ENCODE measurements around the gene NKX6-2. TPM values are rescaled to one million over a fixed set of nuclear protein-coding genes. Genes with fewer than 3 reads are reported as not detected.

The NKX6-2 gene
- total and polyA plus RNA-seq, 4 donors: 0.06 to 0.11 TPM; not detected in 2

DNA sequence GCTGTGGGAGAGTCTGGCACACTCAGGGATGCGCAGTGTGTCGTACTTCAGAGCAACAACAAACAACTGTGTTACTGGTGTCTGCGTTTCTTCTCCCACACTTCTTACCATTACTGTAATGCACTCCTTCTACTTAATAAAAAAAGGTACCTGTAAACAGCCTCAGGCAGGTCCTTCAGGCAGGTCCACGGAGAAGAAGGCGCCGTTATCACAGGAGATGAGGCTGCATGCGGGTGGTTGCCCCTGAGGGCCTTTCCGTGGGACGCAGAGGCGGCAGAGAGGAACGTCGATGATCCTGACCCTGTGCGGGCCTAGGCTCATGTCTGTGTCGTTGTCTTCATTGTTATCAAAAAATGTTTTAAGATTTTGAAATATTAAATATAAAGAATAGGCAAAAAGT is 29.4 kb downstream of the NKX6-2 start:
- H3K4me3 ChIP-seq: no peak overlapping the region
- TF ChIP-seq, protein P1, sequence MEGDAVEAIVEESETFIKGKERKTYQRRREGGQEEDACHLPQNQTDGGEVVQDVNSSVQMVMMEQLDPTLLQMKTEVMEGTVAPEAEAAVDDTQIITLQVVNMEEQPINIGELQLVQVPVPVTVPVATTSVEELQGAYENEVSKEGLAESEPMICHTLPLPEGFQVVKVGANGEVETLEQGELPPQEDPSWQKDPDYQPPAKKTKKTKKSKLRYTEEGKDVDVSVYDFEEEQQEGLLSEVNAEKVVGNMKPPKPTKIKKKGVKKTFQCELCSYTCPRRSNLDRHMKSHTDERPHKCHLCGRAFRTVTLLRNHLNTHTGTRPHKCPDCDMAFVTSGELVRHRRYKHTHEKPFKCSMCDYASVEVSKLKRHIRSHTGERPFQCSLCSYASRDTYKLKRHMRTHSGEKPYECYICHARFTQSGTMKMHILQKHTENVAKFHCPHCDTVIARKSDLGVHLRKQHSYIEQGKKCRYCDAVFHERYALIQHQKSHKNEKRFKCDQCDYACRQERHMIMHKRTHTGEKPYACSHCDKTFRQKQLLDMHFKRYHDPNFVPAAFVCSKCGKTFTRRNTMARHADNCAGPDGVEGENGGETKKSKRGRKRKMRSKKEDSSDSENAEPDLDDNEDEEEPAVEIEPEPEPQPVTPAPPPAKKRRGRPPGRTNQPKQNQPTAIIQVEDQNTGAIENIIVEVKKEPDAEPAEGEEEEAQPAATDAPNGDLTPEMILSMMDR (IDR thresholded peaks at IDR 0.05; ENCODE audit: control extremely low read depth, extremely low read depth): no peak
- ATAC-seq (ENCODE audit: insufficient read depth, low FRiP score): no peak
- H3K27me3 ChIP-seq (ENCODE audit: control insufficient read depth in 3 of 3, insufficient read depth in 3 of 3, low read length in 2 of 3): no peaks in the 10 kb centered on the region
- no peak for DNase-seq
- no peaks in the 10 kb centered on the region for H3K4me1 ChIP-seq (ENCODE audit: control insufficient read depth in 5 of 5, insufficient read depth in 5 of 5, low read length in 5 of 5)
- no peak overlapping the region for H3K9ac ChIP-seq (ENCODE audit: insufficient read depth in 1 of 2, low read length in 2 of 2)
- peaks cover 0 to 36% (median 20%) of the 10 kb centered on the region in 4 donors for H3K36me3 ChIP-seq (ENCODE audit: control insufficient read depth in 4 of 4, insufficient read depth in 4 of 4, low read length in 4 of 4)
- 96 to 98% methylated on average over 14 of the region's 14 CpGs for whole genome bisulfite sequencing, 2 donors
- H3K9me3 ChIP-seq (ENCODE audit: control insufficient read depth in 4 of 4, insufficient read depth in 3 of 4, low read length in 3 of 4): peaks cover 0 to 5% (median 2%) of the 10 kb centered on the region in 4 donors
- H3K27ac ChIP-seq (ENCODE audit: low read depth in 1 of 2, low read length in 1 of 2): no peak overlapping the region

DNA sequence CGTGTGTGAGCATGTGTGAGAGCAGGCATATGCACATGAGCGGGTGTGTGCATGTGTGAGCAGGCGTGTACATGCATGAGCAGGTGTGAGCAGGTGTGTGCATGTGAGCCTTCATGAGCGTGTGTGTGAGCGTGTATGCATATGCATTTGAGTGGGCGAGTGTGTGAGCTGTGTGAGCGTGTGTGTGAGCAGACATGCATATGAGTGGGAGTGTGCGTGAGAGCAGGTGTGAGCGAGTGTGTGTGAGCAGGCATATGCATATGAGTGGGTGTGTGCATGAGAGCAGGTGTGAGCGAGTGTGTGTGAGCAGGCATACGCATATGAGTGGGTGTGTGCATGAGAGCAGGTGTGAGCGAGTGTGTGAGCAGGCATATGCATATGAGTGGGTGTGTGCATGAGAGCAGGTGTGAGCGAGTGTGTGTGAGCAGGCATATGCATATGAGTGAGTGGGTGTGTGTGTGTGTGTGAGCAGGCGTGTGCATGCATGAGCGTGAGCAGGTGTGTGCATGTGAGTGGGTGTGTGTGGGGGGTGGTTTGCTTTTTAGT is 30.7 kb downstream of the NKX6-2 start:
- H3K27me3 ChIP-seq (ENCODE audit: control insufficient read depth in 3 of 3, insufficient read depth in 3 of 3, low read length in 2 of 3): no peaks in the 10 kb centered on the region

DNA sequence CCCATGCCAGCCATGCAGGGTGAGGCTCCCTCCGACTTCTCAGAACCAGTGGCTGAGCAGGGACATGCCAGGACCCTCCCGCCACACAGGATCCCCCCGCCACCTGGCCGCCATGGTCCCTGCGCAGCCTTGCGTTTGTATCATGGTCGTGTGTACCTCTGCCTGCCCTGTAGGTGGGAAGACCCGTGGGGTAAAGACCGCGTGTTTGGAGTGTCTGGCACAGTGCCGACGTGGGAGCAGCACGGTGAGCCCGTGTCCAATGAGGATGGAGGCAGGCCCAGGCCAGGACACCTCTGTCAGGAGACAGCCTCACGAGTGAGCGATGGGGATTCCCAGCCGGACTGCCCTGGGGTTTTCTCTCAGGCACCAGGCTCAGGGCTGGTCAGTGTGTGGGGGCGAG is 31.9 kb downstream of the NKX6-2 start:
- no peak overlapping the region for H3K27ac ChIP-seq (ENCODE audit: low read depth in 1 of 2, low read length in 1 of 2)
- no peaks in the 10 kb centered on the region for H3K27me3 ChIP-seq (ENCODE audit: control insufficient read depth in 3 of 3, insufficient read depth in 3 of 3, low read length in 2 of 3)
- DNase-seq (no peak), ATAC-seq (ENCODE audit: insufficient read depth, low FRiP score) (no peak)
- no peaks in the 10 kb centered on the region for H3K4me1 ChIP-seq (ENCODE audit: control insufficient read depth in 5 of 5, insufficient read depth in 5 of 5, low read length in 5 of 5)
- H3K9me3 ChIP-seq (ENCODE audit: control insufficient read depth in 4 of 4, insufficient read depth in 3 of 4, low read length in 3 of 4): peaks cover 0 to 3% (median 2%) of the 10 kb centered on the region in 4 donors
- 90 to 97% methylated on average over 18 of the region's 18 CpGs for WGBS, 2 donors
- no peak overlapping the region for H3K9ac ChIP-seq (ENCODE audit: insufficient read depth in 1 of 2, low read length in 2 of 2)
- TF ChIP-seq, protein P1 (IDR thresholded peaks at IDR 0.05; ENCODE audit: control extremely low read depth, extremely low read depth): no peak
- H3K4me3 ChIP-seq: no peak overlapping the region
- H3K36me3 ChIP-seq (ENCODE audit: control insufficient read depth in 4 of 4, insufficient read depth in 4 of 4, low read length in 4 of 4): peaks cover 0 to 47% (median 20%) of the 10 kb centered on the region in 4 donors

More for the DNA sequence above, 30.7 kb downstream of the NKX6-2 start:
- TF ChIP-seq, protein P1 (IDR thresholded peaks at IDR 0.05; ENCODE audit: control extremely low read depth, extremely low read depth): no peak
- Histone ChIP-seq H3K4me1 (ENCODE audit: control insufficient read depth in 5 of 5, insufficient read depth in 5 of 5, low read length in 5 of 5) (no peaks in the 10 kb centered on the region), H3K4me3 (no peak overlapping the region), H3K9me3 (ENCODE audit: control insufficient read depth in 4 of 4, insufficient read depth in 3 of 4, low read length in 3 of 4) (peaks cover 0 to 3% (median 2%) of the 10 kb centered on the region in 4 donors), H3K9ac (ENCODE audit: insufficient read depth in 1 of 2, low read length in 2 of 2) (no peak overlapping the region), H3K36me3 (ENCODE audit: control insufficient read depth in 4 of 4, insufficient read depth in 4 of 4, low read length in 4 of 4) (peaks cover 0 to 42% (median 20%) of the 10 kb centered on the region in 4 donors), H3K27ac (ENCODE audit: low read depth in 1 of 2, low read length in 1 of 2) (no peak overlapping the region)
- DNase-seq (no peak), ATAC-seq (ENCODE audit: insufficient read depth, low FRiP score) (no peak)
- WGBS, 2 donors: 97 to 98% methylated on average over 15 of the region's 15 CpGs

DNA sequence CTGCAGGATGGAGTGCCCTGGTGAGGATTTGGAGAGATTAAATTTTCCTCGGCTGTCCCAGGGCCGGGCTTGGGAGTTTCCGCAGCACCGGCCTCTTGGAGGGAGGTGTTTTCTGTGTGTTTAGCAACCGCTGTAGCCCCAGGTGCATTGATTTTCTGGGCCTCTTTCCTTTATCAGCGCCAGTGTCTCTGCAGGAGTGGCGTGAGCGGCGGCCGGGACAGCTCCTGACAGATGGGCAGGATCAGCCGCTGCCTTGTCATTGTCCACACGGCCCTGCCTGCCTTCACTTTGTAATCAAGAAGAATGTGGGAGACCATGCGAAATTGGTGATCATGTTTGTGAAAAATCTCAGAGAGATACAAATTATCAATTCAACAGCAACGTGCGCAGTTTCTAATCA is 32.4 kb downstream of the NKX6-2 start:
- H3K4me1 ChIP-seq (ENCODE audit: control insufficient read depth in 5 of 5, insufficient read depth in 5 of 5, low read length in 5 of 5): no peaks in the 10 kb centered on the region
- no peak overlapping the region for H3K9ac ChIP-seq (ENCODE audit: insufficient read depth in 1 of 2, low read length in 2 of 2)
- ATAC-seq (ENCODE audit: insufficient read depth, low FRiP score) (no peak), DNase-seq (peak; percentile 12 to 31 (median 24))
- no peak overlapping the region for H3K27ac ChIP-seq (ENCODE audit: low read depth in 1 of 2, low read length in 1 of 2)
- 88 to 93% methylated on average over 15 of the region's 15 CpGs for WGBS, 2 donors
- no peak overlapping the region for H3K4me3 ChIP-seq
- H3K27me3 ChIP-seq (ENCODE audit: control insufficient read depth in 3 of 3, insufficient read depth in 3 of 3, low read length in 2 of 3): no peaks in the 10 kb centered on the region
- peaks cover 0 to 3% (median 2%) of the 10 kb centered on the region in 4 donors for H3K9me3 ChIP-seq (ENCODE audit: control insufficient read depth in 4 of 4, insufficient read depth in 3 of 4, low read length in 3 of 4)
- TF ChIP-seq, protein P1 (IDR thresholded peaks at IDR 0.05; ENCODE audit: control extremely low read depth, extremely low read depth): no peak
- peaks cover 0 to 46% (median 20%) of the 10 kb centered on the region in 4 donors for H3K36me3 ChIP-seq (ENCODE audit: control insufficient read depth in 4 of 4, insufficient read depth in 4 of 4, low read length in 4 of 4)

Data from lung (tissue), 12 donors.